Stimulated activated CD8-positive, alpha-beta memory T cell treated with anti-CD3 and anti-CD28 coated beads, Interleukin-2, amount 100 ng/mL, for 1 hour (primary cell): Measurements from ENCODE around the gene TTLL5.

ENCODE experiments used
- DNase-seq, 2 donors: peaks; one replicate each; pipeline ENCODE4 v3.0.0-alpha.2; 2020; ENCODE audit warnings: low read depth in 2 of 2

TTLL5 gene

DNA sequence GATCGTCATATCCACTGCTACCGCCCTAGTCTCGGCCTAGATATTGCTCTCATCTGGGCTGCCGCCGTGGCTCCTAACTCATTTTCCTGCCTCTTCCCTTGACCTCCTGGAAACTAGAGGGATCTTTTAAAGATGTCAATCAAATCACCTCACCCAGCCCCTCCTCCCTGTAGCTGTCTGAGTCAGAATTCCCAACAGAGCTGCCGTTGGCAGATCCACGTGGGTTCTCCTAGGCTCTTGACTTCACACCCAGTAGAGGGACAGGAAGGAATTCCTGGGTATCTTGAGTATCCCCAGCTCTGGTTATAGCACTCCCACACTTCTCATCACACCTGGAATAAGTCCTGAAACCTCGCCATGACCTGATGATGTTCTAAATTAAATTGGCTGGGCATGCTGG, 308.8 kb downstream of the TTLL5 start:
- no peak for DNase-seq

DNA sequence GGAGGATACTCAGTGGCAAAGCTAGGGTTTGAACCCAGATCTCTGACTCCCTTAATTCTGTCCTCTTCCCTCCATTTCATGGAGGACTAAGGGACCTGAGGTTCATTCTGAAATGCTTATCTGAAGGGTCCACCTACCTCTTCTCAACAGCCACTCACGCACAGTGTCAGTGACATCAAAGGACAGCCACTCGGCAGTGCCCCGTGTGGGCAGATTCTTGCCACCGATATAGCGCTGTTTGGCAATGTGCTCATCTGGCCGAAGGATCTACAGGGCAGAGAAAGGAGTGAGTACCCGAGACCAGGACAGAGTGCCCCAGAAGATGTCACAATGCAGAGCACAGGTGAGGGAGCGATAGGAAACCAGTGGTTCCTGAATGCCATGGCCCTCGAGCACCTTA, 309.9 kb downstream of the TTLL5 start:
- no peak for DNase-seq

DNA sequence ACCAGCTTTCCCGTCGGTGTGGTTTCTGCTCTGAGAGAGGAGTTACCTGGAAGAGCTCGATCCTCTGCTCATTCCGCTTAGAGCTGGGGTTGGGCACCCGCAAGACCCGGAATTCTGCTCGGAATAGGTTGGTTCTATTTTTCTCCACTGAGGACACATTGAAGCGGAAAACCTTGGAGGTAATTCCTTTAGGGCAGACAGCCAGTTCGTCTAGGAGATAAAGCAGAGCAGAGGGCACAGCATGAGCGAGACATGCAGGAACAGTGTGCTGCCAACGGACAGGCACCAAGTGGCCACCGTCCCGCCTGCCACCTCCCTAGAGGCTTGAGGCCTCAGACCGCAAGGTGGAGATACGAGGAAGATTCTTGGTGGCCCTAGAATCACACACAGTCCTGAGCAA, 310.5 kb downstream of the TTLL5 start:
- DNase-seq: no peak

DNA sequence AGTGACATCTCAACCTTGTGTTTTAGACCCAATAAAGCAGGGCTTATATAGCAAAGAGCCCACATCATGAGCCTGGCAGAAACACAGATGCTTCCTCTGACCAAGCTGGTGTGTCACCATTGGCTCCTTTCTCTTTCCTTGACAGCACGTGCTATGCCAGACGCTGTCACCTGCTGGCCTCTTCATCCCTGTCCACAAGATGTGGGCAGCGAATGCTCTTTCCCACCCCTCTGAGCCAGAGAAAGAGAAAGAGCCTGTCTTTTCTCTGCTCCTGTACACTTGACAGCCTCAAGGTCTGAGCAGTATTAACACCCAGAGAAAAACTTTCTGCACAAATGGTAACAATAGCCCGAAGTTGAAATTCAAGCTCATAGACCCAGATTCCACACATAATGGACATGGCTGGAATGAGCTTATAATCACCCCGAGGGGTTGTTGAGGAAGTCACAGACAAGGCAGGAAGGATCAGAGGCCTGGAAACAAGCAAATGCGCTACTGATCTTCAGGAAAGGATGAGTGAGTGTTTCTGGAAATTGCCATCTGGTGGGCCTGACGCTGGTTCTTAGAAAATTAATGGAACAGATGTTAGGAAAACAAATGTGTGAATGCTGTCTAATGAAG, 311.9 kb downstream of the TTLL5 start:
- no peak for DNase-seq

DNA sequence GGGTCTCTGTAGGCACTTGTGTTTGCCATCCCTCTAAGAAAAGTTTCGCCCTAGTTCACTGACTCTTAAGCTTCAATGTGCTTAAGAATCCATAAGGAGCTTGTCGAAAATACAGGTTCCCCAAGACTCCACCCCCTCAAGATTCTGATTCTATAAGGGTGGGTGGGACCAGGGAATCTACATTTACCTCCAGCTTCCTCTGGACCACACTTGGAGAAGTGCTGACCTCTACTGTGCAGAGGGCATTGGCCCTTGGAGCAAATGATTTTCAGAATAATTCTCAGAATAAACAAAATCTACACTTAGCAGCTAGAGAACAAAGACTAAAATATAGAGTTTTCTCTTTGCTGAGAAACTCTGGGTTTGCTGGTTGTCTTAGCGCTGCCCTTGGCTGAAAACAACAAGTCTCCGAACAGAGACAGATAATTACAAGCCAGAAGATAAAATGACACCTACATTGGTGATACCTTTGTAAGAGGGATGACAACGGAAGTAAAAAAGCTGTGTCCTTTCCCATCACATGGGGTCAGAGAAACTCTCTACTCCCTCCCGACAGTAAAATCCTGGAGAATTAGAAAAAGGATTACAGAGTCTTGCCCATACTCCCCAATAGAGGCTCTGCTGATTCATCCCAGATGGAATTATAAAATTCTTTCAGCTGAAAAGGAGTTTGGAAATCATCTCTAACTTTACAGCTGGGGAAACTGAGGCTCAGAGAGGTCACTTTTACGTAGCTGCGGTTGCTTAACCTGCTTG, 316.0 kb downstream of the TTLL5 start:
- DNase-seq: no peak

DNA sequence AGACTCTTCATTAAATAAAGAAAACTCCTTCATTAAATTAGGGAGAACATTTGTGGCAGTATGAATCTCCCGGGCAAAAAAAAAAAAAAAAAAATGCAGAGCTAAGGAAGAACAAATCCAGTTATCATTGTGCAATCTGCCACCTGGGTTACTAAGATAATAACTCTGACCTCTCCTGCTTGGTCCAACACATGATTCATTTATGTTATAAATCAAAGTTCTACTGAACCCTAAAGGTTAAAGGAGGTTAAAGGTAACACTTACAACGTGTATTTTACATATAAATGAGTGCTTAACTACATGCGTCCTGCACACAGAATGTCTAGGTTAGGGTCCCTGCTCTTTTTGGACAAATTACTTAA, 316.5 kb downstream of the TTLL5 start:
- DNase-seq: no peak

DNA sequence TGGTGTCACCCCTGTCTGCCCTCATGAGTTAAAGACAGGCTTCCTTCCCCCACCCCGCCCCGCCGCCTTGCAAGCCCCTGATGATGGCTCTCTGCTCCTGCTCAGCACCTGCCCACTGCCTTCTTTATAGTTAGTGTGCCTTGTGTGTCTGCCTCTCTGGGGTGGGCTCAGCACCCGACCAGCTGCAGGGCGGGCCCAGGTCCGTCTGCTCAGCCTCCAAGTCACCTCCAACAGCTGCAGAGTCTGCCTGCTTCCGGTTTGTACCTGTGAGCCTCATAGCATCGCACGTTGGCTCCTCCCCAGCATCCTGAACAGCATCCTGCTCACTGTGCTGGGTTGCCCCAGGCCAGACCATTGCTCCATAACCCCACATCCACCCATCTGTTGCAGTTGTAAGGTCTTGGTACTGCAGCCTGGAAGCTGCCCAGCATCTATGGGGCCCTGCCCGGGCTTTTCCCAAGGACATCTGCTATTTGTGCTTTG, 317.2 kb downstream of the TTLL5 start:
- DNase-seq: no peak

DNA sequence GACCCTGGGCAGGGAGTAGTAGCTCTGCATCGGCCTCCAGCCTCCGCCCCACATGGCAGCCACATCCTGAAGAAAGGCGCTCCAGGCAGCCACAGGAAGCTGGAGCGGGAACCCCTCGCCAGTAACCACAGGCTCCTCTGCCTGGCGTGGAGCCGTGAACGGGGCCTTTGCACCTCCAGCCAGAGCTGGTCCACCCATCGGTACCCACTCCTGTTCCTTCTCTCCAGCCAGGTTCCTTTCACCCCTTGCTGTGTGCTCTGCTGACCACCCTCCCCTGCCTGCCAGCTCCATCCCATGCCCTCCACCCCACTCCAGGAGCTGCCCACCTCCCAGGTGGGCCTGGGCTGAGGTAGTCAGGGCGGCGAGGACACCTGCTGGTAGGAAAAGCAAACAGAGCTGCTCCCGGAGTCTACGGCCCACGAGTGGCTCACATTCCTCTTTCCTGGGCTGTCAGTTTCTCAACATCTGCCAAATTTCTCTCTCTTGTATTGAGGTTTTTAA, 318.1 kb downstream of the TTLL5 start:
- no peak for DNase-seq

DNA sequence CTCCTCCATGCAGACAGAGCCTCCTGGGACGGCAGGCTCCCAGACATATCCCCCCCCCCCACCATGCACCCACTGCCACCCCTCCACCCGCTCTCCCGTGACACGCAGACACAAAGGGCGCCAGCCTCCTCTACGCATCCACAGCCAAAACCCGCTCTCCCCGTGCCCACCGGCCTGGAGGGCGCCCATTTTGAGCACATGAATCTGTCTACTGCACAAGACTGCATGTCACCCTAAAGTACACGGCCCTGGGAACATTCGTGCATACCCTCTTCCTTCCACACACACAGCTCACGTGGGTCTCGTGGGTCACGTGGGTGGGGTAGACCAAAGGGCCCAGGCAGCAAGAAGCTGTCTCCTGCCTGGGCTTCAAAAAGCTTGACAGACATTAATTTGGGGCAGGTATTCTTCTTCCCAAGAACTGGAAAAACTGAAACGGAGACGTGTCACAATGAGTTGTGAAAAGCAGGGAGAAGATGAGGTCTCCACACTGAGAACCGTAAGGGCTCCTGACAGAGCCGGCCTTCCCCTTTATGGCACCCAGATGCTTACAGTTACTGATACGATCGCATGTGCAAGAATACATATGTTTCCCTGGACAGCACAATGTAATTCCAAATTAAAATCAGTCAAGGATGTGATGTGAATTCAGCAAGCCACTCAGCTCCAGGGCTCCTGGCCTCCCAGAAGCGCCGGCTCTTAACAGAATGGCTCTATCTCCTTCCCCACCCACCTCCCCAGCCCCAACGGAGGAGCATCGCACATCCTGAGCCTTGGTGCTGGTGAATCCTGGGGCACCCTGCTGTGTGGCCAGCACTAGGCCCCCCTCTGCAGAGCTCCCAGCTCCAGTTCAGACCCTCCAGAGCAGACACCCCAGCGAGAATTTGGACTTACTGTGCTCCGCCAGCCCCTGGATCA, 318.9 kb downstream of the TTLL5 start:
- DNase-seq: no peak

DNA sequence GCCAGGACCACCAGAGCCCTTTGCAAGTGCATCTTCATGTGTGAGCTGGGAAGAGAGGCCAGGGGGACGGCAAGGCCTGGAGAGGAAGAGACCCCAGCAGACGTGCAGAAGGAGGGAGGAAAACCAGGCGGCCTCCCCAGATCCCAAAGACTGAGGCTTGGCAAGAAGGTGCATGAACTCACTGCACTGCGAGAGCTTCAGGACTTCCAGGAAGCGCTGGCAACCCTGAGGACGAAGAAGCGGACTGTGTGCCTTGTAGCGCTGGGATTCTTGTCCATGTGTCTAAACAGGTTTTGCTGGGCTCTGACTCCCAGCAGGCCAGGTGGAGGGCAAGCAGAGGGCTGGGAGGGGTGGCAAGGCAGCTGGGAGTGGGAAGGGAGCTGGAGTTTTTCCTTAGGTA, 319.8 kb downstream of the TTLL5 start:
- DNase-seq: no peak

DNA sequence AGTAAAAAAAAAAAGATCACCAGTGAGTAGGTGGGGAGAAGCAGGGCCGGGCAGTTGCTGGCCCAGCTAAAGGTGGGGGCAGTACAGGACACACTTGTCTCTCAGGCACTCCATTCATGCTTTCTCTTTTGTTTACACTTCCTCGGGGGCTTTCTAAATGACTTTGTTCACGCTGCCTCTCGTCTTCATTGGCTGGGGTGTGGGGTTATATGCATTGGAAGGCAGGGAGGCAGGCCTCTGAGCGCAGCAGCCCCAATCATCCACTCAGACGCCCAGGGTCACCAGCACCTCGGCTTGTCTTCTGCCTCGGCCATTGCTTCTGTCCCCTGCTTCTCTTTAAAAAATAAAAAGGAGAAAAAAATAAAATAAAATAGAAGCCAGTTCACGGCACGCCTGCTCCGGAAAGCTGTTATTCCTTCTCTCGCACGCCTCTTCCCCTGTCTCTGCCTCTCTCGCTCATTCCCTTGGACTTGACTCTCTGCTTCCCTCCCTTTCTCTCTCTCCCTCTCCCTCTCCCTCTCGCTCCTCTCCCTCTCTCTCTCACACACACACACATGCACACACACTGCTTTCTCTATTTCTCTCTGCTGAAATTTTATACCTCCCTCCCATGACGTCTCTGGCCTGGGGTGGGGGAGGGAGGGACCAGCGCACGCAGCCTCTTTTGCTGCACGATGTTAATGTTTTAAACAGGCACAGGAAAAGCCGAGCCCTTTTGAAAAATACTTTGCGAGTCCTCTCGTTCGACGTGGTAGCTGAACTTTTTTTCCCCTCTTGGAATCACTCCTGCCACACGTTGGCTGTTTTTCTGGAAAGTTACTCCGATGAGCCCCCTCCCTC, 320.6 kb downstream of the TTLL5 start, which contains the start of gene TGFB3:
Gene TGFB3 (minus strand): TSS at position 570 of the 840 bp plus-strand sequence. CDS start 1,102 bp downstream, outside the sequence.
- peak; percentile 27 to 30 for DNase-seq

DNA sequence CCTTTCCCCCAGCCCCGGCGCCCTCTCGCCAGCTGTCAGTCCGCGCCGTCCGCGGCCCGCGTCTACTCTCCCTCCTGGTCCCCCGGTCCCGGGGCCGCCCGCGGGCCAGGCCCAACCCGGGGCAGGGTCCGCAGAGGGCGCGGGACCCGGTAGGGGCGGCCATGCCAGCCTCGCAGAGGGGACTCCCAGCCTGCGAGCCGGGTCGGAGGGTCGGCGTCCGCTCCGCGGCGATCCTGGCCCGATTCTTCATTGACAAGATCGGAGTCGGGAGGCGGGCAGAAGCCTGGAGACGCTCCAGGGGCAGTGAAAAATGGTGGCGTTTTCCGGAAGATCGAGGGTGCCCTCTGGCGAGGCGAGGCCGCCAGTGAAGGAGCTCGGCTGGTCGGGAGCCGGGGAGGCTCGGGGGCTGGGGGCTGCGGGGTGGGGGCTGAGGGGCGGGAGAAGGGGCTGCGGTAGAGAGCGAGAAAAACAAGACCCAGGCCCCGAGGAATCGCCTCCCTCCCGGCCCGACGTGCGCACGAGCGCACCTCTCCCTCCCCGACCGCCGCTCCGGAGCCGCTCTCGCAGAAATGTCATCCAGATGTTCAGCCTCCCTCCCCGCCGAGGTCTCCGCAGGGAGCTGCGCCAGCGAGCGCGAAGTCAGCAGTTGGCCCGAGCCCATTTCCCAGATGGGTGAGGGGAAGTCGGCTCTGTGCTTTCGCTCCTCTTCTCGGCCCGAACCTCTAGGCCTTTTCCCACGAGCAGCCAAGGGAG, 321.4 kb downstream of the TTLL5 start:
- peak; percentile 54 to 61 for DNase-seq

DNA sequence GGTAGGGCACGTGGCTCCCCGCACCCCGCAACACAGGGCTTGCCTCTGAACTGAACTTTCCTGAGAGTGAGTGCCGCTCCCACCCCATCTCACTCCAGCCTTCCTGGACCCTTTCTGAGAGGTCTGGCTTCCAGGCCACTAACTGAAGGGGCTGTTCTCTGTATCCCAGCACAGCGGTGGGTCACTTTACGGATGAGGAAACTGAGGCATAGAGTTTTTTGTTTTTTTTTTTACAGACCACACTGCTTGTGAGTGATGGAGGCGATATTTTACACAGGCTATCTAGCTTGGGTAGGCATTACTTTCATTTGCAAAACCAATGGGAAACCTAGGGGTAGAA, 321.9 kb downstream of the TTLL5 start:
- DNase-seq: no peak

DNA sequence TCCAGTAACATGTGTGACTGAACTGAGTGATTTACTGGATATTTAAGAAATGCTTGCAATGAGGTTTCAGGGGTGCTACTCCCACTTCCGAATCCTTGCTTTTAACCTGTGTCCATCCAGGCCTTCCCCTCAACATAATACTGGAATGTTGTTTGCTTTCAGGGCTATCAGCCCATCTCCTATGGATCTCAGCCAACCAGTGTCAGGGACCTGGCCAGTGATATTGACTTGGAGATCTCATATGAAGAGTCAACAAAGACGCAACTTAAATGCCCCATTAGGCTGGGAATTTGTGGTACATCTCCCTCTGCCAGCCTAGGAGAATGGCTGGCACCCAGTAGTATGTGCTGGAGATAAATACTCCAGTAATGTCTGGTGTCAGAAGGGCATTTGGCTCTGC, 323.6 kb downstream of the TTLL5 start:
- DNase-seq: no peak

DNA sequence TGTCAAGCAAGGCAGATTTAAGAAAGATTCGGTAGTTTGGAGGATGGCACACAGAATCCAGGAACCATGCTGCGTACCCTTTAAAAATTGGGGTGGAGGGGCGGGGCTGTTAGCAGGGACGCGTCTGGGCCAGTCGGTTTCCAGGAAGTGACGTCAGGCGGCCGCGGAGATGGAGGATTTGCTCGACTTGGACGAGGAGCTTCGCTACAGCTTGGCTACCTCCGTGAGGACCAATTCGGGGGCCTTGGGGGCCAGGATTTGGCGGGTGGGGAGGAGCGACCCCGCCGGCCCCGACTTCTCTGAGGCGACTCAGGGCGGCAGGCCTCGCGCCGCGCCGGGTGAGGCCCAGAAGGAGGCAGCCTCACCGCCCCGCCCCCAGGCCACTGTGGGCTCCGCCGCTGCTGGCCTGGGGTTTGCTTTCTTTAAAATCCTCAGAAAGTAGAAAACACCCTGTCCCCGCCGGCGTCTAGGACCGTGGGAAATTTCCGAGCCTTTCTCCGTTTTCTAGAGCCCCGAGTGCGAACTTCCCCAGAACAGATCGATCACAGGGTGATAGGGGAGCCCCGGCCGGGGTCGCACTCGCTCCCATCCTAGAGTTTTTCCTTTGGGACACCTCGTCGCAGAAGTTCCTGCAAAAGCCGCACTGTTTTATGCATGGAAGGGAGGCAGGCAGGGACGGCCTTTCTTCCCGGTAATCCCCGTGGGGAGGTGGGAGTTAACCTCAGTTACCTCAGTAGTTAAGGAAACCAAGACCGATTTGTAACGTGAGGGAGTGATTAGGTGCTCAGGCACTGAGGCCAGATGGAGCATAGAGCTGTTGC, 324.8 kb downstream of the TTLL5 start, which contains the start of gene IFT43:
Gene IFT43 (plus strand): TSS at position 146 of the 821 bp plus-strand sequence. CDS start 24 bp downstream, at position 170.
- peak; percentile 86 for DNase-seq

DNA sequence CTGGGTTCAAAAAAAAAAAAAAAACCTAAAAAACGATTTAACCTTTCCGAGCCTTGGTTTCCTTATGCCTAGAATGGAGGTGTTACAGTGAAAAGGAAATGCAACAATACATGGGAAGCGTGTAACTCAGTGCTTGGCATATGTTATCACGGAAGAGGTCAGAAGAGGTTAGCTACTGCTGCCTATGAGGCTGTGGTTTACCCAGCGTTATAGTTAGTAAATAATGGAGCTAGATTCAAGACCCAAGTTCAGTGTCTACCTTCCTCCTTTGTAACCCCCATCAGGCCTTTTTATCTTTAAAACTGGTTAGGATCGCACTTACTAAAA, 325.4 kb downstream of the TTLL5 start:
- DNase-seq: no peak

DNA sequence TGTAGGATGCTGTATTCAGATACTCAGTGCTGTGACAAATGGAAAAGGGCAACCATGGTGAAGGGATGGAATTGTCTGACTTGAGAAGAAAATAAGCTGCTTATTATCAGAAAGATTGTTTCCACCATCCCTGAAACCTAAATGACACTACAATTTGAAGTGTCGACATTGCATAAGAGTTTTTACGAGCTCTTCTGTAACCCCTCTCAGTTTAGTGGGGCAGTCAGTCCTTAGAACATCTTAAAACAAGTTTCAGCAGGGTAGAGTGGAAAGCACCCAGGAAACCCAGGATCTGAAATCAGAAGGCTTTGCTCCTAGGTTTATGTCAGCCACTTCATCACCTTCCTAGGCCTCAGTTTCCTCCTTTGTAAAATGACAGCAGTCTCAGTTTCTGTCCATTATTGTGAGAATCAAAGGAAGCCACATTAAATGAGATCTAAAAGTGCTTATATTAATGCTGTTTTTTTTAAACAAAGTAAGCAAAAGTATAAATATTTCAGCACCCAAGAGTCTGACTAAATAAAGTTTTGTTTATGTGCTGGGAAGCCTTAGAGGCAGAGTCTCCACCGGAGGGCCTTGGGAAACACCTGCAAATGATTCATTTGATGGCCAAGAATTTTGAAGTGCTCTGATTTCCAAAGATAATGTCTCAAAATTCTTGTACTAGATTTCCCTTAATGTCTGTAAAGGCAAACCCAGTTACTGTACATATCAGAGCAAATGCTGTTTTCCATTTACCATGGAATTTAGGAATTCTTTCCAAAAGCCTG, 326.3 kb downstream of the TTLL5 start:
- no peak for DNase-seq

DNA sequence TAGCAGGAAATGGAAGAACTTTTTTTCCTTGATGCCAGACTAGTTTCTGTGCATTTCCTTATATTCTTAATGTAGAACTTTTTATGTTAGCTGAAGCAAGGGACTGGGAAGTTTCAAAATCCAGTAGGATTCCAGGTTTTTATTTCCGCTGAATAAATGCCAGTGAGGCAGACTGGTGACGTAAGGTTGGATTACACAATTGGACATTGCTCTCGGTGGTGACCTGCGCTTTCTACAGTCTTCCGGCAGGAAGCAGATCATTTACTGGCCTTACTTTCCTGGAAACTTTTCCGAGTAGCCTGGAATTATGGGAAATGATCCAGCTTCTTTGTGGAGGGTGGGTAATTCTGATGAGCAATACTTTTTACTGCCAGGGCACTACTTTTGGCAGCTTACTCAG, 328.1 kb downstream of the TTLL5 start:
- DNase-seq: no peak

DNA sequence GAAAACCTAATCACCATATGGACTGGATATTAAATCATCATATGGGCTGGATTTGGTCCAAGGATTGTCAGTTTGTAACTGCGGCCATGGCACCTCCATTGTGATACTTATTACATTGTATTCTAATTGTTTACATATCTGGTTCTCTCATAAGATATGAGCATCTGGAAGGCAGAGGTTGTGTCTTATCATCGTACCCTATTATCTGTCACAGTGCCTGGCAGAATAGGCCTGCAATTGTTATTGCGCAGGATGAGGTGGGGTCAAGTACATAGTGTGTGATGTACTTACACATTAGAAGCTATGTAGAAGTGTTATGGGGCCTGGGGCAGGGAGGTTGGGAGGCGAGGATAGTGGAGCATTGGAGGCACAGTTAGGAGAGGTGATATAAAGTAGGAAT, 329.3 kb downstream of the TTLL5 start:
- no peak for DNase-seq
